Stimulated activated memory B cell treated with anti-CD40 and anti-IgM and Interleukin-4, amounts not matched to agents 10 μg/mL and 1 μg/mL and 100 μg/mL, for 72 hours (primary cell): ENCODE data around the gene METTL23.
A peak's percentile ranks its signal among the peaks of the same experiment; 100 is the strongest.
"Not testable (repeated sequence)": the region's sequence is repeated elsewhere in the genome, so short reads cannot be mapped to it uniquely, and the experiment has no call there.

ENCODE experiments used
- ATAC-seq: fragments of 150-1000 bp; cut with Tn5 transposase; 2 replicates; pipeline ENCODE4 v1.10.0; 2021
- H3K27ac Mint-ChIP-seq: one replicate; pipeline ENCODE4 v1.8.0; 2022; ENCODE audit warnings: mild to moderate bottlenecking, mixed read lengths
- H3K27me3 Mint-ChIP-seq: one replicate; pipeline ENCODE4 v1.8.0; 2022; ENCODE audit warnings: mixed read lengths
- H3K36me3 Mint-ChIP-seq: one replicate; pipeline ENCODE4 v1.8.0; 2022; ENCODE audit warnings: mixed read lengths
- H3K4me1 Mint-ChIP-seq: one replicate; pipeline ENCODE4 v1.8.0; 2022; ENCODE audit warnings: mixed read lengths
- H3K4me3 Mint-ChIP-seq: one replicate; pipeline ENCODE4 v1.8.0; 2022; ENCODE audit warnings: mild to moderate bottlenecking, moderate library complexity, mixed read lengths
- H3K9me3 Mint-ChIP-seq: one replicate; pipeline ENCODE4 v1.8.0; 2022; ENCODE audit warnings: mixed read lengths

METTL23 gene

DNA sequence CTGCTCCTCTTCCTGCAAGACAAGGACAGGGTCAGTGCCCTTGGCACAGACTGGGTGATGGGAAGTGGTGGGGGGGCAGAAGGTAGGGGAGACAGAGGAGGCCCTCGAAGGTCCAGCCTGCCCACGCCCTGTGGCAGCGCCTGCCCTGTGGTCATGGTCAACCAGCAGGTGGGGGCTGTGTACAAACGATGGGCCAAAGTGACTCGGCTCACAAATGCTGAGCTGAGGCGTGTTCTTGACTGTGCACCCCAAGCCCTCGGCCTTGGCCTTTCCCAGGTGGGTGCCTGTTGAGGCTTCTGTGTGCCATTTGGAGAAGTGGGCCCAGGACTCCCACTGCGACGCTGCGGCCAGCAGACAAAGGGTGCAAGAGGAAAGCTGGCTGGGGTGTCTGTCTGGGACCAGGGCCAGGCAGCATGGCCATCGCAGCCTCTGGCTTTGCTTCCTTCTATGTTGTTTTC, 38.4 kb upstream of the METTL23 start:
- Mint-ChIP-seq H3K27ac (no peak overlapping the region), H3K36me3 (no peaks in the 10 kb centered on the region), H3K27me3 (peaks cover 40% of the 10 kb centered on the region), H3K4me1 (no peaks in the 10 kb centered on the region), H3K4me3 (no peak overlapping the region), H3K9me3 (no peaks in the 10 kb centered on the region)
- no peak for ATAC-seq

DNA sequence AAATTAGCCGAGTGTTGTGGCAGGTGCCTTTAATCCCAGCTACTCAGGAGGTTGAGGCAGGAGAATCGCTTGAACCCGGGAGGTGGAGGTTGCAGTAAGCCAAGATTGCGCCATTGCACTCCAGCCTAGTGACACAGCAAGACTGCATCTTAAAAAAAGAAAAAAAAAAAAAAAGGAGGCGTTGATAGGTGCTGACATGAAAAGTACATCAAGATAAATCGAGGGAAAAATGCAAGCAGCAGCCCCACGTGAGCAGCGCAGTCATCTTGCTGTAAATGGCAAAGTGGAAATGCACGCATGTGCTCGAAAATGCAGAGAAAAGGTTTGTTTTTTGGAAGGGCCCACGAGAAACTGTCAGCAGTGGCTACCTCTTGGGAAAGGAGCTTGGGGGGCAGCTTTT, 36.8 kb upstream of the METTL23 start:
- no peak overlapping the region for H3K4me3 Mint-ChIP-seq
- peaks cover 32% of the 10 kb centered on the region for H3K27me3 Mint-ChIP-seq
- no peak overlapping the region for H3K27ac Mint-ChIP-seq
- no peaks in the 10 kb centered on the region for H3K4me1 Mint-ChIP-seq
- H3K36me3 Mint-ChIP-seq: no peaks in the 10 kb centered on the region
- no peaks in the 10 kb centered on the region for H3K9me3 Mint-ChIP-seq
- no peak for ATAC-seq

DNA sequence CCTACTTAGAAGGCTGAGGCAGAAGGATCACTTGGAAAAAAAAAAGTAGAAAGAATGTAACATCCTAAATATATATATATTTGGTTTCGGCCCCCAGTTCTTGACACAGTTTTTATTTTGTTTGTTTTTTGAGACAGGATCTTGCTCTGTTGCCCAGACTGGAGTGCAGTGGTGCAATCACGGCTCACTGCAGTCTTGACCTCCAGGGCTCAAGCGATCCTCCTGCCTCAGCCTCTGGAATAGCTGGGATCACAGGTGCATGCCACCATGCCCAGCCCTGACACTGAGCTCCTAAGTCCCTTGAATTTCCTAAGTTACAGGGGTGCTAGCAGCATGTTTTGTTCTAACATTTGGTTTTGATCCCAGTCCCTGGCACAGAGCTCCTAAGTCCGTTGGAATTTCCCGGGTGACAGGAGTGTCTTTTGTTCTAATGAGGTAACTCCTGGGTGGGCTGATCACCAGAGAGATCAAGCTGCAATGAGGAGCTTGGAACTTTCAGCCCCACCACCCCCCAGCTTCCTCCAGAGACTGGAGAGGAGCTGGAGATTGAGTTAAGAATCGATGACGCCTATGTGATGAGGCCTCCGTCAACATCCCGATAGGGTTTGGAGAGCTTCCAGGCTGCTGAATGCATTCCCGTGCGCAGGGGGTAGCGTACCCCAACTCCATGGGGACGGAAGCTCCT, 35.9 kb upstream of the METTL23 start:
- no peak for ATAC-seq
- H3K36me3 Mint-ChIP-seq: no peaks in the 10 kb centered on the region
- H3K9me3 Mint-ChIP-seq: no peaks in the 10 kb centered on the region
- H3K27ac Mint-ChIP-seq: no peak overlapping the region
- no peak overlapping the region for H3K4me3 Mint-ChIP-seq
- peaks cover 30% of the 10 kb centered on the region for H3K27me3 Mint-ChIP-seq
- H3K4me1 Mint-ChIP-seq: peaks cover 5% of the 10 kb centered on the region

- Mint-ChIP-seq H3K9me3 (no peaks in the 10 kb centered on the region), H3K36me3 (no peaks in the 10 kb centered on the region), H3K27ac (no peak overlapping the region), H3K27me3 (peaks cover 36% of the 10 kb centered on the region), H3K4me1 (peaks cover 14% of the 10 kb centered on the region), H3K4me3 (no peak overlapping the region)
- ATAC-seq: no peak
These were observed 35.1 kb upstream of the METTL23 start for GRCh38 chr17:76691379-76692191.

- no peaks in the 10 kb centered on the region for H3K36me3 Mint-ChIP-seq
- ATAC-seq: no peak
- H3K4me3 Mint-ChIP-seq: no peak overlapping the region
- peaks cover 27% of the 10 kb centered on the region for H3K4me1 Mint-ChIP-seq
- peaks cover 42% of the 10 kb centered on the region for H3K27me3 Mint-ChIP-seq
- no peaks in the 10 kb centered on the region for H3K9me3 Mint-ChIP-seq
- H3K27ac Mint-ChIP-seq: no peak overlapping the region
These were observed 31.4 kb upstream of the METTL23 start for GRCh38 chr17:76695059-76695831.

GRCh38 chr17:76696763-76697701, 29.6 kb upstream of the METTL23 start:
- Mint-ChIP-seq H3K4me3 (peak overlapping the region; percentile 3), H3K4me1 (peaks cover 33% of the 10 kb centered on the region), H3K27ac (no peak overlapping the region), H3K27me3 (peaks cover 42% of the 10 kb centered on the region), H3K36me3 (no peaks in the 10 kb centered on the region), H3K9me3 (no peaks in the 10 kb centered on the region)
- peak; percentile 90 for ATAC-seq

DNA sequence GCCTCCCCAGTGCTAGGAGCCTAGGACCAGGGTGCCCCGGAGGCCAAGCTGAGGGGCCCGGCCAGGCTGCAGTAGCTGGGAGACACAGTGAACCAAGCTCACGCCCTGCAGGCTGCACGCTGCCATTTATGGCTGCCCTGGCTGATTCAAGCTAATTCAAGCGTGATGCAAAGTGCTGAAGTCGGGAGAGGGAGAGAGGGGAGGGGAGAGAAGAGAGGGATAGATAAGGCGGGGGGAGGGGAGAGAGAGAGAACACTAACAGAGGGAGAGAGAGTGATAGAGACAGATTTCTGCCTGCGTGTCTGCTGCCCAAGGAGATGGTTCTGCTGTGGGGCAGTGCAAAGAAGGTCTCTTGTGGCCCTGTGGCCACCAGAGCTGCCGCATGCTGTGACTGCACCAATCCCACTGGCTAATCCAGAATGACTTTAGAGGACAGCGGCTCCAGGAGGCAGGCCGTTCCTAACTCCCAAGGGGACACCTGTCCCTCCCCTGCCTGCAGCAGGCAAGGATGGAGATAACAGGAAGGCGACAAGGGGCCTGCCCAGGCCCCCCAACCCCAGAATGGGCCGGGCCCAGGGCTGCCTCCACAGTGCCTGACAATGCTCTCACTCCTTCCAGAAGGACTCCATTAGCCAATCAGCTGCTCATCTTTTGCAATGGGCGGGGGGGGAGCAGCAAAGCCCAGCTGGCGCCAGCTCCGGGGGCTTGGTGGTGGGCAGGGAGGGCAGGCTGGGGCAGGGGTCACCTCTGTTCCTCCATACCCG, 28.8 kb upstream of the METTL23 start:
- ATAC-seq: no peak
- H3K36me3 Mint-ChIP-seq: no peaks in the 10 kb centered on the region
- no peak overlapping the region for H3K4me3 Mint-ChIP-seq
- H3K27me3 Mint-ChIP-seq: peaks cover 42% of the 10 kb centered on the region
- no peaks in the 10 kb centered on the region for H3K9me3 Mint-ChIP-seq
- peaks cover 33% of the 10 kb centered on the region for H3K4me1 Mint-ChIP-seq
- no peak overlapping the region for H3K27ac Mint-ChIP-seq

DNA sequence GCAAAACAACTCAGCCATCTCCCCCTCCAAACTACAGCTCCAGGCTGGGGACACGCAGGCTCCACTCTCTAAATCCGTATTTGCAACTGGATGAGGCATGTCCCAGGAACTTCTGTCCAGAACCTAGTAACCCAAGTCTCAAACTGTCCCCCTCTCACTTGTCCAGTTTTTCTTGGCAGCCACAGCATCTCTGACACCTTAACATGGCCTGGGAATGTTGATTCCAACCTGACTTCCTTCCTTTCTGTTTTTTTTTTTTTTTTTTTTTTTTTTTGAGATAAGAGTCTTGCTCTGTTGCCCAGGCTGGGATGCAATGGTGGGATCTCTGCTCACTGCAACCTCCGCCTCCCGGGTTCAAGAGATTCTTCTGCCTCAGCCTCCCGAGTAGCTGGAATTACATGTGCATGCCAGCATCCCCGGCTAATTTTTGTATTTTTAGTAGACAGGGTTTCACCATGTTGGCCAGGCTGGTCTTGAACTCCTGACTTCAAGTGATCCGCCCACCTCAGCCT, 28.1 kb upstream of the METTL23 start:
- H3K27me3 Mint-ChIP-seq: peaks cover 42% of the 10 kb centered on the region
- H3K4me1 Mint-ChIP-seq: peaks cover 33% of the 10 kb centered on the region
- not testable (repeated sequence) for H3K36me3 Mint-ChIP-seq, H3K9me3 Mint-ChIP-seq, H3K4me3 Mint-ChIP-seq, H3K27ac Mint-ChIP-seq, ATAC-seq

GRCh38 chr17:76700270-76700616, 26.4 kb upstream of the METTL23 start:
- peak; percentile 3 for ATAC-seq
- Mint-ChIP-seq H3K4me3 (no peak overlapping the region), H3K27ac (peak overlapping the region; percentile 59), H3K9me3 (no peaks in the 10 kb centered on the region), H3K27me3 (peaks cover 40% of the 10 kb centered on the region), H3K4me1 (peaks cover 32% of the 10 kb centered on the region), H3K36me3 (no peaks in the 10 kb centered on the region)

DNA sequence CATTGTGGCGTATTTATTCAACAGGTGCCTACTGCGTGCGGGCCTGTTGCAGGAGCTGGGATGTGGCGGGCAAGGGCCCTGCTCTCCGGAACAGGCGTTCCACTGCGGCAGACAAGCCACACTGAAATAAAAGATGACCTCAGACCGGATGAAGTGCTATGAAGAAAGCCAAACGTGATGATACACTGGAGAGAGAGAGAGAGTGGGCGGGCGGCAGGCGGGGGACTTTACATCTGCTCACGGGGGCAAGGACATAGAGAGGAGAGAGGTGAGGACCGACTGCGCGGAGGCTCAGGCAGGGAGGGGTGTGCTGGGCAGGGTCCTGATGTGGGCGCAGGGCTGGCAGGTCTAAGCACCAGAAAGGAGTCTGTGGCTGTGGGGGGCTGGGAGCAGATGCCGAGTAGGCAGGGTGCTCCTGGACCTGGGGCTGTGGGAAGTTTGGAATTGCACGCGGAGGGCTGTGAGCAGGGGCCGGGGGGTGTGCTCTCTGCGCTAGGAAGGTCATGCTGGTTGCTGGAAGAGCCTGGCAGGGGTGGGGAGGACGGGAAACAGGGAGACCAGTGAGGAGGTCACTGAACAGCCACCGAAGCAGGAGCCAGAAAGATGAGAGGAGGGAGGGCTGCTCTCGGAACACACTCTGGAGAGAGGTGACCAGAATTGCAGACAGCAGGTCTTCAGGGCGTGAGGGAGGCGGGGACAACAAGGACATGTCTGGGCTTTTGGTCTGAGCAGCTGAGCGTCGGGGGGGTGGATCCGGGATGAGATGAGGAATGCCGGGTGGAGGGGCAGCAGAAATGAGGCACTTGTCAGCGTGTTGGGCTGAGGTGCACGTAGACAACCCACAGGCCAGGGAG, 25.8 kb upstream of the METTL23 start:
- no peaks in the 10 kb centered on the region for H3K9me3 Mint-ChIP-seq
- ATAC-seq: peak; percentile 26
- H3K4me3 Mint-ChIP-seq: peak overlapping the region; percentile 24
- peaks cover 34% of the 10 kb centered on the region for H3K27me3 Mint-ChIP-seq
- peak overlapping the region; percentile 59 for H3K27ac Mint-ChIP-seq
- H3K4me1 Mint-ChIP-seq: peaks cover 26% of the 10 kb centered on the region
- no peaks in the 10 kb centered on the region for H3K36me3 Mint-ChIP-seq

DNA sequence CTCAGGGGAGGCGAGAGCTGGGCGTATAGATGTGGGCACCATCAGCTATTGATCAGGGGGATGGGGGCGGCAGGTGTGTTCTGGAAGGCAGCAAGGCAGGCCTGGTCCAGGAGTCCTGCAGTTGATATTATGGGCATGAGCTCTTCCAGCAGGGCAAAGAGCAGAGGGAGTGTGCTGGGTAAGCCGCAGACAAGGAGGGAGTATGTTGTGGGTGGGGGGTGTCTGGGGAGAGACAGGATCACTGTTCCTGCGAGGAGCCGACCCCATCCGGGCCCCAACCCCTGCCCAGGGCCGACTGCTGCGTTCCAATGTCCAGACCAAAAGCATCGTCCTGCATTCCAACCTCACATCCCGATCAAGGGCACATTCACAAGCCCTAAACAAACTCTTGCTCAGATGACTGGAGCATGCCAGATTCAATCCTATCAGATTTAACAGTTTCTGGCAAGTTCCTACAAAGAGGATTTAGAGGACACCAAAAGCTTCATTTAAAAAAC, 25.1 kb upstream of the METTL23 start:
- H3K4me1 Mint-ChIP-seq: peaks cover 20% of the 10 kb centered on the region
- H3K4me3 Mint-ChIP-seq: no peak overlapping the region
- no peak overlapping the region for H3K27ac Mint-ChIP-seq
- peaks cover 27% of the 10 kb centered on the region for H3K27me3 Mint-ChIP-seq
- no peaks in the 10 kb centered on the region for H3K36me3 Mint-ChIP-seq
- ATAC-seq: no peak
- no peaks in the 10 kb centered on the region for H3K9me3 Mint-ChIP-seq

DNA sequence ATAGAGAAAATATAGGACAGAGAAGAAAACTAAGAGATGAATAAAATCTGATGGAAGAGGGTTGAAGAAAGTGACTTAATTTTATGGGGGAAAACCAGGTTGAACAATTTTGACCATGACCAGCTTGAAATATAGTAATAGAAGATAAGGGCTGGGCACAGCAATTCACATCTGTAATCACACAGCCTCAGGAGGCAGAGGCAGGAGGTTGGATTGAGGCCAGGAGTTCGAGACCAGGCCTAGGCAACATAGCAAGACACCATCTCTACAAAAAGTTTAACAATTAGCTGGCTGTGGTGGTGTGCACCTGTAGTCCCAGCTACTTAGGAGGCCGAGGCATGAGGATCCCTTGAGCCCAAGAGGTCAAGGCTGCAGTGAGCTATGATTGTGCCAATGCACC, 24.6 kb upstream of the METTL23 start:
- Mint-ChIP-seq H3K36me3 (no peaks in the 10 kb centered on the region), H3K4me3 (no peak overlapping the region), H3K4me1 (peaks cover 14% of the 10 kb centered on the region), H3K27me3 (peaks cover 22% of the 10 kb centered on the region), H3K27ac (no peak overlapping the region), H3K9me3 (no peaks in the 10 kb centered on the region)
- no peak for ATAC-seq
